Measurements from ENCODE around the gene SORCS2.

DNA sequence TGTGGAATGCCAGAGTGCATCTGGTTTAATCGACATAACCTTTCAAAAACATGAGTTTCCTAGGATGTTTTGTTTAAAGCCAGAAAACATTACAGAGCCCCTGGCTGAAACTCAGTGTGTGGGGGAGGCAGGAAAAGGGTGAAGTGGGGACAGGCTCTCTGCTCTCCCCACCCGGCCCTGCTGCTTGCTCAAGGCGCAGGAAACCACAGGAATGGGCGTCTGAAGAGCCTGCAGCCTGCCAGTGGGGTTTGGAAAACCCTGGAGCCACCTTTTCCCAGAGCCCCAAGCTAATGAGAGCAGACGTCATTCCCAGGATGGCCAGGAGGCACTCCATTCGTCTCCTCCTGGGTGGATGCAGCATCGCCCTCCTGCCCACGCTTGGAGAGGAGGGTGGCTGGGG lies 506.7 kb downstream of the SORCS2 start:
- TF ChIP-seq, protein P1, sequence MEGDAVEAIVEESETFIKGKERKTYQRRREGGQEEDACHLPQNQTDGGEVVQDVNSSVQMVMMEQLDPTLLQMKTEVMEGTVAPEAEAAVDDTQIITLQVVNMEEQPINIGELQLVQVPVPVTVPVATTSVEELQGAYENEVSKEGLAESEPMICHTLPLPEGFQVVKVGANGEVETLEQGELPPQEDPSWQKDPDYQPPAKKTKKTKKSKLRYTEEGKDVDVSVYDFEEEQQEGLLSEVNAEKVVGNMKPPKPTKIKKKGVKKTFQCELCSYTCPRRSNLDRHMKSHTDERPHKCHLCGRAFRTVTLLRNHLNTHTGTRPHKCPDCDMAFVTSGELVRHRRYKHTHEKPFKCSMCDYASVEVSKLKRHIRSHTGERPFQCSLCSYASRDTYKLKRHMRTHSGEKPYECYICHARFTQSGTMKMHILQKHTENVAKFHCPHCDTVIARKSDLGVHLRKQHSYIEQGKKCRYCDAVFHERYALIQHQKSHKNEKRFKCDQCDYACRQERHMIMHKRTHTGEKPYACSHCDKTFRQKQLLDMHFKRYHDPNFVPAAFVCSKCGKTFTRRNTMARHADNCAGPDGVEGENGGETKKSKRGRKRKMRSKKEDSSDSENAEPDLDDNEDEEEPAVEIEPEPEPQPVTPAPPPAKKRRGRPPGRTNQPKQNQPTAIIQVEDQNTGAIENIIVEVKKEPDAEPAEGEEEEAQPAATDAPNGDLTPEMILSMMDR (IDR thresholded peaks at IDR 0.05; ENCODE audit: low read depth, low read length, poor library complexity, severe bottlenecking) = no peak
- TF ChIP-seq EZH2phosphoT487 (IDR thresholded peaks at IDR 0.05; ENCODE audit: borderline replicate concordance, low read length) = no peak

All from DOHH2 (cell line).